Ascending aorta (tissue), 2 donors: ENCODE data around the gene AK6. TPM values are rescaled to one million over a fixed set of nuclear protein-coding genes. Genes with fewer than 3 reads are reported as not detected.
"Not testable (repeated sequence)": the region's sequence is repeated elsewhere in the genome, so short reads cannot be mapped to it uniquely, and the experiment has no call there.

Source experiments
- DNase-seq, 2 donors: peaks; one replicate each; pipeline ENCODE4 v3.0.0-alpha.2; 2019; ENCODE audit warnings: low spot score in 2 of 2
- H3K27ac ChIP-seq, 2 donors: fragments of 200-600 bp; sonication (generic); one replicate each; pipeline ENCODE4 v1.5.1; 2016 to 2017; ENCODE audit warnings: mild to moderate bottlenecking in 1 of 2
- H3K27me3 ChIP-seq: fragments of 200-600 bp; sonication (generic); one replicate; pipeline ENCODE4 v1.5.1; 2017
- H3K36me3 ChIP-seq, 2 donors: fragments of 200-600 bp; sonication (generic); one replicate each; pipeline ENCODE4 v1.5.1; 2016
- H3K4me1 ChIP-seq, 2 donors: fragments of 200-600 bp; sonication (generic); one replicate each; pipeline ENCODE4 v1.5.1; 2016 to 2017; ENCODE audit warnings: mild to moderate bottlenecking in 1 of 2
- H3K4me3 ChIP-seq, 2 donors: fragments of 200-600 bp; sonication (generic); one replicate each; pipeline ENCODE4 v1.5.1; 2016 to 2017; ENCODE audit warnings: mild to moderate bottlenecking in 1 of 2
- H3K9me3 ChIP-seq, 2 donors: fragments of 200-600 bp; sonication (generic); one replicate each; pipeline ENCODE4 v1.5.1; 2016
- intact Hi-C: fragments of 100-400 bp; cut with DNase I; formaldehyde crosslinking; loops from one replicate; pipeline ENCODE4 v1.15.1; 2023
- total RNA-seq: library from RNA; depleted of rRNA; stranded (reverse); fragments of >200 nt; gene quantifications from one replicate; pipeline ENCODE4 v1.1.0, GENCODE V29; 2016
- TF ChIP-seq, protein P1 (sequence below), 3 experiments: fragments of 200-600 bp in 2 of 3; fragments of 450-650 bp in 1 of 3; sonication (generic) in 2 of 3; IDR thresholded peaks; one replicate each; pipeline ENCODE4 v1.5.1; 2016 to 2019; ENCODE audit warnings: antibody characterized with exemption in 3 of 3, mild to moderate bottlenecking in 1 of 3, moderate library complexity in 1 of 3

AK6 gene
- total RNA-seq, 1 donor from 2014 or later = 3.9 TPM

DNA sequence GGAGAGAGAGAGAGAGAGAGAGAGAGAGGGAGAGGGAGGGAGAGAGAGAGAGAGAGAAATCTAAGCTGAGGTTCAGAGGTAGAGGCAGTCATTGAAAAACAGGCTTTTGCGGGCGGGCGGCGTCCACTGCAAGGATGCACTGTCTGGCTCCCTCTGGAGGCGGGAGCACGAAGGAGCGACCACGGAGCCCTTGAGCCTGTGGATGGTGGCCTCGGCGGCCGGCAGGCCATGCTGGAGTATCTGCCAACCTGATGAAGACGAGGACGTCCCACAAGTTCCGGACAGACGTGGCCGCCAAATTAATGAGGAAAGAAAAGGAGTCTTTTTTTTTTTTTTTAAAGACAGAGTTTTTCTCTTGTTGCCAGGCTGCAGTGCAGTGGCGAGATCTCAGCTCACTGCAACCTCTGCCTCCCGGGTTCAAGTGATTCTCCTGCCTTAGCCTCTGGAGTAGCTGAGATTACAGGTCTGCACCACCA lies 34.5 kb downstream of the AK6 start:
- Histone ChIP-seq H3K36me3 (no peaks in the 10 kb centered on the region), H3K4me1 (peaks cover 0 to 9% of the 10 kb centered on the region in 2 donors), H3K27me3 (no peaks in the 10 kb centered on the region), H3K9me3 (no peaks in the 10 kb centered on the region), H3K27ac (no peak overlapping the region), H3K4me3 (peak overlapping the region in 1 of 2 donors; percentile 22)
- intact Hi-C loops = loop anchor here (1.0 to 10.0 kb wide), 2 partner anchors 60 to 292 kb away; no protein-coding TSS in a partner anchor
- TF ChIP-seq, protein P1, sequence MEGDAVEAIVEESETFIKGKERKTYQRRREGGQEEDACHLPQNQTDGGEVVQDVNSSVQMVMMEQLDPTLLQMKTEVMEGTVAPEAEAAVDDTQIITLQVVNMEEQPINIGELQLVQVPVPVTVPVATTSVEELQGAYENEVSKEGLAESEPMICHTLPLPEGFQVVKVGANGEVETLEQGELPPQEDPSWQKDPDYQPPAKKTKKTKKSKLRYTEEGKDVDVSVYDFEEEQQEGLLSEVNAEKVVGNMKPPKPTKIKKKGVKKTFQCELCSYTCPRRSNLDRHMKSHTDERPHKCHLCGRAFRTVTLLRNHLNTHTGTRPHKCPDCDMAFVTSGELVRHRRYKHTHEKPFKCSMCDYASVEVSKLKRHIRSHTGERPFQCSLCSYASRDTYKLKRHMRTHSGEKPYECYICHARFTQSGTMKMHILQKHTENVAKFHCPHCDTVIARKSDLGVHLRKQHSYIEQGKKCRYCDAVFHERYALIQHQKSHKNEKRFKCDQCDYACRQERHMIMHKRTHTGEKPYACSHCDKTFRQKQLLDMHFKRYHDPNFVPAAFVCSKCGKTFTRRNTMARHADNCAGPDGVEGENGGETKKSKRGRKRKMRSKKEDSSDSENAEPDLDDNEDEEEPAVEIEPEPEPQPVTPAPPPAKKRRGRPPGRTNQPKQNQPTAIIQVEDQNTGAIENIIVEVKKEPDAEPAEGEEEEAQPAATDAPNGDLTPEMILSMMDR (IDR thresholded peaks at IDR 0.05) = peak; percentile 61 to 86 (median 82)
- peak; percentile 13 to 92 for DNase-seq

DNA sequence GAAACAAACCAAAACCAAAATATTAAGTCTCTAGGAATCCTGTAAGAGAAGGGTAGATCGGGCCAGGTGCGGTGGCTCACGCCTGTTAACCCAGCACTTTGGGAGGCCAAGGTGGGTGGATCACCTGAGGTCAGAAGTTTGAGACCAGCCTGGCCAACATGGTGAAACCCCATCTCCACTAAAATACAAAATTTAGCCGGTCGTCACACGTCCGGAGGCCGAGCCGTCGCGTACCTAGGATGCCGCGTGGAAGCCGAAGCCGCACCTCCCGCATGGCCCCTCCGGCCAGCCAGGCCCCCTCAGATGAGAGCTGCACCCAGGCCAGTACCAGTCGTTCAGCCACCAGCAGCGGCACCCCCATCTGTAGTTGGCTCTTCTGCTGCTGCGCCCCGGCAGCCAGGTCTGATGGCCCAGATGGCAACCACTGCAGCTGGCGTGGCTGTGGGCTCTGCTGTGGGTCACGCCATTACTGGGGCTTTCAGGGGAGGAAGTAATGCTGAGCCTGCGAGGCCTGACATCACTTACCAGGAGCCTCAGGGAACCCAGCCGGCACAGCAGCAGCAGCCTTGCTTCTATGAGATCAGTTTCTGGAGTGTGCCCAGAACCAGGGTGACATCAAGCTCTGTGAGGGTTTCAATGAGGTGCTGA lies 35.5 kb downstream of the AK6 start:
- intact Hi-C loops = loop anchor here (2.0 to 10.0 kb wide), 4 partner anchors 35 to 167 kb away; partner anchors contain the start of genes AK6, CCNB1, CDK7 and RAD17
- not testable (repeated sequence) for H3K27me3 ChIP-seq, H3K36me3 ChIP-seq, H3K4me1 ChIP-seq, H3K4me3 ChIP-seq, H3K27ac ChIP-seq, DNase-seq, H3K9me3 ChIP-seq

DNA sequence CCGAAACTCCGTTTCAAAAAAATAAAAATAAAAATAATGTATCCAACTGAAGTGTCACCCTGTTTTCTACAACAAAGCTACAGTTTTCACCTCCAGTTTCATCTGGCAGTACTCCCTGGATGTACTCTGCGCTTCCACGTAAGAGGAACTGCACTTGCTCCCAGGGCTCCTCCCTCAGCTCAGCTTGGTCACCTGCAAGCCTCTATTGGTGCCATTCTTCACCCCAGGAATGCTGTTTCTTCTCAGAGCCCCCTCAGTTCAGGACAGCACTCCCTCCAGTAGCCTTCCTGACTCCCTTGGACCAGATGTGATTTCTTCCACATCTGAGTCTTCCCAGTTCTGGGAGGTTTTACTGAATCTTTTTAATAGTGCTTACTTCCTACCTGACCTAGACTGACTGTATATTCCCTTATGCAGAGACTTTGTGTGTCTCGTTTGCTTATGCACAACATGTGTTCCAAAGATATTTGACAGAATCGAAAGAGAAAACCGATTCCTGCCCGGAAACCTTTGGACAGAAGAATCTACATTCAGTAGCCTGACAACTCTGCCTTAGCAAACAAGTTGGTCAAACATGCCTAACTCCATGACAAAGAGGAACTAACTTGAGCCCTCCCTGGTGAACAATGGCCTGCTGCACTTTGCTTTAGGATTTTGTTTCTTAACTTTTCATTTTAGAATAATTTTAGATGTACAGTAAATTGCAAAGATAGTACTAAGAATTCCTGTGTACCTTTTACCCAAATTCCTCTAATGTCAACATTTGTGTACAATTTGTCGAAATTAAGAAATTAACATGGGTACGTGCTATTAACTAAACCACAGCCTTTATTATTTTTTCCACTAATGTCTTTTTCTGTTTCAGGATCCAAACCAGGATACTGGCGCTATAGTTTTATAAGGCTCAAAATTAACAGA lies 37.5 kb downstream of the AK6 start:
- H3K4me3 ChIP-seq = peak overlapping the region; percentile 71 to 80
- TF ChIP-seq, protein P1 (IDR thresholded peaks at IDR 0.05) = no peak
- no peaks in the 10 kb centered on the region for H3K27me3 ChIP-seq
- H3K27ac ChIP-seq = peak overlapping the region; percentile 57 to 68
- H3K9me3 ChIP-seq = no peaks in the 10 kb centered on the region
- intact Hi-C loops = loop anchor here (1.0 to 10.0 kb wide), 6 partner anchors 37 to 237 kb away; partner anchors contain the start of genes AK6, CCNB1, CDK7 and CENPH
- H3K36me3 ChIP-seq = no peaks in the 10 kb centered on the region
- peaks cover 0 to 9% of the 10 kb centered on the region in 2 donors for H3K4me1 ChIP-seq
- no peak for DNase-seq

DNA sequence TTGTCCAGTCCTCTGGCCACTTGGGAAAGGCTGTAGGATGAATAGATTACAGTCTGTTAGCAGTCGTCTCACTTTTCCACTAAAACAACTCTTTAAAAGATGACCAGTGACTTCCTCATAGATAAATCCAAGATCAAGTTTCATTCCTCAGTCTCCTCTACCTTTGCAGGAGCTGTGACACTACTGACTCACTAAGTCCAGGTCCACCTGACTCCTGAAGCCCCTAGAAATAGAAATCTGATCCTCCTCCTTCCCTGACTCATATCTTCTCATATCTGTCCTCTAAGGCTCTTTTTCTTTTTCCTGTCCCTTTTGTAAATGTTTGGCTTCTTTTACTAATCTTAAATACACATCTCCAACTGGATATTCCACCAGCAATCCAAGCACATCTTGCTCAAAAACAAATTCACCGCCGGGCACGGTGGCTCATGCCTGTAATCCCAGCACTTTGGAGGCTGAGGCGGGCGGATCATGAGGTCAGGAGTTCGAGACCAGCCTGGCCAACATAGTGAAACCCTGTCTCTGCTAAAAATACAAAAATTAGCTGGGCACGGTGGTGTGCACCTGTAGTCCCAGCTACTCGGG lies 39.3 kb downstream of the AK6 start:
- Histone ChIP-seq H3K27me3 (no peaks in the 10 kb centered on the region), H3K36me3 (no peaks in the 10 kb centered on the region), H3K27ac (no peak overlapping the region), H3K4me3 (no peak overlapping the region), H3K4me1 (peaks cover 0 to 9% of the 10 kb centered on the region in 2 donors), H3K9me3 (no peaks in the 10 kb centered on the region)
- intact Hi-C loops = loop anchor here (10.0 kb wide), 1 partner anchor 55 kb away; no protein-coding TSS in a partner anchor
- TF ChIP-seq, protein P1 (IDR thresholded peaks at IDR 0.05) = no peak
- no peak for DNase-seq

DNA sequence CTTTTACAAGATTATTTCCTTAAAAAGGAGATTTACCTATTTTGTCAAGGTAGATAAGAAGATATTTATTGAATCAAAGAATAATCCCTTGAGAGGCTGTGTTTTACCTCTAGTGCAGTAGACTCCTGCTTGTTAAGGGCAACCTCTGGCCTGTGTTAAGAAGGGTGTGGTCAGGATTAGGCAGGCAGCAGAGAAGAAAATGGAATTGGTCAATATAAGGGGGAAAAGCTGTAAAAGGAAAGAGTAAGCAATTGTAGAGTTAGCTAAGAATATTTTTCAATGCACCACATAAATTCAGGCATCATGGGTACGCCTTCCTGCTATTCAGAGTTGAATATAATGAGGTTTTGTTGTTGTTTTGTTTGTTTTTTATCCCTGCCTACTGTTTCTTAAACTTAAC lies 43.0 kb downstream of the AK6 start:
- intact Hi-C loops = no loop called here

More for the DNA sequence above, 43.0 kb downstream of the AK6 start:
- H3K36me3 ChIP-seq = no peaks in the 10 kb centered on the region
- H3K27me3 ChIP-seq = no peaks in the 10 kb centered on the region
- TF ChIP-seq, protein P1 (IDR thresholded peaks at IDR 0.05) = no peak
- no peak overlapping the region for H3K27ac ChIP-seq
- no peaks in the 10 kb centered on the region for H3K9me3 ChIP-seq
- no peak overlapping the region for H3K4me3 ChIP-seq
- DNase-seq = no peak
- no peaks in the 10 kb centered on the region for H3K4me1 ChIP-seq
